Amniotic stem cell (primary cell): ENCODE results near the gene SH3BGR.
"Not testable (repeated sequence)": the region's sequence is repeated elsewhere in the genome, so short reads cannot be mapped to it uniquely, and the experiment has no call there.

Experiments
- DNase-seq: peaks from one replicate; lab custom pipeline; 2025; lab: John Stamatoyannopoulos, UW

The SH3BGR gene

GRCh38 chr21:39451332-39452206, at the start of gene SH3BGR:
TSS of gene SH3BGR (plus strand) at chr21:39451970. CDS start at chr21:39452097, 127 bp downstream.
- no peak for DNase-seq

GRCh38 chr21:39406065-39406464, 45.7 kb upstream of the SH3BGR start:
- no peak for DNase-seq

- not testable (repeated sequence) for DNase-seq
Measured at GRCh38 chr21:39419204-39419603, 32.6 kb upstream of the SH3BGR start.

GRCh38 chr21:39422527-39423241, 29.1 kb upstream of the SH3BGR start:
- no peak for DNase-seq

GRCh38 chr21:39429445-39429844, 22.3 kb upstream of the SH3BGR start:
- DNase-seq, result no peak

GRCh38 chr21:39430016-39430415, 21.8 kb upstream of the SH3BGR start:
- no peak for DNase-seq

GRCh38 chr21:39430457-39430856, 21.3 kb upstream of the SH3BGR start:
- no peak for DNase-seq

GRCh38 chr21:39430954-39431353, 20.8 kb upstream of the SH3BGR start:
- no peak for DNase-seq

- DNase-seq, result no peak
Measured at GRCh38 chr21:39434950-39435349, 16.8 kb upstream of the SH3BGR start.

GRCh38 chr21:39439232-39439631, 12.5 kb upstream of the SH3BGR start:
- no peak for DNase-seq

GRCh38 chr21:39441502-39442475, 10.0 kb upstream of the SH3BGR start:
- DNase-seq, result peak; percentile 28

- peak; percentile 12 for DNase-seq
Measured at GRCh38 chr21:39444421-39445180, 7.2 kb upstream of the SH3BGR start.

- DNase-seq, result peak; percentile 79
Measured at GRCh38 chr21:39445321-39446269, 6.2 kb upstream of the SH3BGR start, which contains the start of gene LCA5L. TSS of gene LCA5L (minus strand) at chr21:39445778. CDS start at chr21:39428493, 17,285 bp downstream.

GRCh38 chr21:39447264-39447663, 4.5 kb upstream of the SH3BGR start:
- DNase-seq, result no peak

- no peak for DNase-seq
Measured at GRCh38 chr21:39452207-39452969, 618 bp downstream of the SH3BGR start.

- DNase-seq, result no peak
Measured at GRCh38 chr21:39452970-39453342, 1.2 kb downstream of the SH3BGR start.

GRCh38 chr21:39453571-39454179, 1.9 kb downstream of the SH3BGR start:
- no peak for DNase-seq

- DNase-seq, result no peak
Measured at GRCh38 chr21:39454949-39455668, 3.3 kb downstream of the SH3BGR start.
